ENCODE data around the gene INAFM1. TPM values are rescaled to one million over a fixed set of nuclear protein-coding genes. Genes with fewer than 3 reads are reported as not detected.

INAFM1 gene
- total RNA-seq, 5 donors from 2014 or later (not counting 1 experiment from before 2014, with no cell fraction given) = 11.3 to 19.2 (median 15.6) TPM

DNA sequence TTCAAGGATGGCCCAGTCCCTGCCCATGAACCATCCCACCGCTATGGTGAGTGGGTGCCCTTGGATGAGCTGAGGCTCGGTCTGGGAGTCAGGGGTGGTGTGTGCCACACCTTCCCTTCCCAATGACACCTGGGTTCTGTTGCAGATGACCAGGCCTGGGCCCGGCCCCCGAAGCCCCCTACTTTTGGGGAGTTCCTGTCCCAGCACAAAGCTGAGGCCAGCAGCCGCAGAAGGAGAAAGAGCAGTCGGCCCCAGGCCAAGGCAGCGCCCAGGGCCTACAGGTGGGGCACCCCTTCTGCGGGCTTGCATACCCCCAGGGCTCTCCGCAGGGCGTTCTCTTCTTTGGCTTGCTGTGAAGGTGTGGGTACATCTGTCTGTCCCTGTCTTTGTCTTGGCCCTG, 4.3 kb upstream of the INAFM1 start:
- H3K9me3 ChIP-seq = no peaks in the 10 kb centered on the region
- 98% methylated on average over 8 of the region's 10 CpGs for WGBS (ENCODE audit: insufficient coverage)
- ATAC-seq (replicated peaks in 1 of 4) (no peak), DNase-seq (no peak)
- H3K9me3 Mint-ChIP-seq = no peaks in the 10 kb centered on the region
- H3K36me3 ChIP-seq (ENCODE audit: control insufficient read depth in 2 of 2, extremely low read depth in 1 of 2, insufficient read depth in 1 of 2, low read length in 1 of 2) = peaks cover 12 to 42% of the 10 kb centered on the region in 2 donors
- ChIA-PET CTCF (no interaction called here), POLR2A (no interaction called here)
- no peak overlapping the region for H3K27ac ChIP-seq (ENCODE audit: low read length)
- H3K36me3 Mint-ChIP-seq = peaks cover 22% of the 10 kb centered on the region
- no peak overlapping the region for H3K27ac Mint-ChIP-seq
- H3K4me1 Mint-ChIP-seq = peaks cover 10 to 12% (median 11%) of the 10 kb centered on the region in 3 donors
- H3K27me3 ChIP-seq (replicated peaks in 1 of 2; ENCODE audit: control insufficient read depth in 2 of 2, extremely low read depth in 1 of 2, insufficient read depth in 2 of 2, low read length in 1 of 2) = no peaks in the 10 kb centered on the region
- H3K4me1 ChIP-seq (ENCODE audit: control insufficient read depth in 1 of 2, extremely low read depth in 1 of 2, insufficient read depth in 2 of 2, low read length in 2 of 2) = peaks cover 0 to 16% of the 10 kb centered on the region in 2 experiments
- no peak overlapping the region for H3K4me3 Mint-ChIP-seq
- H3K27me3 Mint-ChIP-seq = no peaks in the 10 kb centered on the region
- no peak overlapping the region for H3K4me3 ChIP-seq (ENCODE audit: control insufficient read depth in 1 of 2, extremely low read depth in 1 of 2, low read length in 1 of 2)

- no peaks in the 10 kb centered on the region for H3K9me3 ChIP-seq
- Mint-ChIP-seq H3K27ac (no peak overlapping the region), H3K4me3 (peak overlapping the region in 1 of 3 donors; percentile 96), H3K27me3 (no peaks in the 10 kb centered on the region), H3K36me3 (peaks cover 17% of the 10 kb centered on the region), H3K4me1 (peaks cover 18 to 19% (median 18%) of the 10 kb centered on the region in 3 donors), H3K9me3 (no peaks in the 10 kb centered on the region)
- H3K36me3 ChIP-seq (ENCODE audit: control insufficient read depth in 2 of 2, extremely low read depth in 1 of 2, insufficient read depth in 1 of 2, low read length in 1 of 2) = peaks cover 12 to 33% of the 10 kb centered on the region in 2 donors
- ATAC-seq (replicated peaks in 1 of 4) (no peak), DNase-seq (no peak)
- ChIA-PET POLR2A (interaction anchor here in 1 of 2 donors (0.5 kb wide), 1 partner anchor 37 kb away, joined by 3 read pairs; no protein-coding TSS in a partner anchor), CTCF (interaction anchor here (0.5 to 1.0 kb wide), 2 partner anchors 15 to 155 kb away, joined by 3 to 5 read pairs; partner anchors contain the start of gene CCDC9 (in 1 of the 2))
- no peak overlapping the region for H3K27ac ChIP-seq (ENCODE audit: low read length)
- H3K4me3 ChIP-seq (ENCODE audit: control insufficient read depth in 1 of 2, extremely low read depth in 1 of 2, low read length in 1 of 2) = no peak overlapping the region
- H3K27me3 ChIP-seq (replicated peaks in 1 of 2; ENCODE audit: control insufficient read depth in 2 of 2, extremely low read depth in 1 of 2, insufficient read depth in 2 of 2, low read length in 1 of 2) = no peaks in the 10 kb centered on the region
- WGBS (ENCODE audit: insufficient coverage) = 93% methylated on average over 4 of the region's 6 CpGs
- peaks cover 0 to 26% of the 10 kb centered on the region in 2 experiments for H3K4me1 ChIP-seq (ENCODE audit: control insufficient read depth in 1 of 2, extremely low read depth in 1 of 2, insufficient read depth in 2 of 2, low read length in 2 of 2)
Measured at GRCh38 chr19:47271949-47272348, 2.7 kb upstream of the INAFM1 start.

- Mint-ChIP-seq H3K27me3 (no peaks in the 10 kb centered on the region), H3K4me1 (peaks cover 18 to 19% (median 18%) of the 10 kb centered on the region in 3 donors), H3K4me3 (peak overlapping the region; percentile 77 to 96 (median 95)), H3K27ac (peak overlapping the region; percentile 89), H3K9me3 (no peaks in the 10 kb centered on the region), H3K36me3 (peaks cover 12% of the 10 kb centered on the region)
- no peaks in the 10 kb centered on the region for H3K27me3 ChIP-seq (replicated peaks in 1 of 2; ENCODE audit: control insufficient read depth in 2 of 2, extremely low read depth in 1 of 2, insufficient read depth in 2 of 2, low read length in 1 of 2)
- peaks cover 9 to 26% of the 10 kb centered on the region in 2 donors for H3K36me3 ChIP-seq (ENCODE audit: control insufficient read depth in 2 of 2, extremely low read depth in 1 of 2, insufficient read depth in 1 of 2, low read length in 1 of 2)
- DNase-seq = peak in 10 of 35 experiments; percentile 9 to 35 (median 26)
- H3K9me3 ChIP-seq = no peaks in the 10 kb centered on the region
- H3K27ac ChIP-seq (ENCODE audit: low read length) = peak overlapping the region; percentile 42
- WGBS (ENCODE audit: insufficient coverage) = 60% methylated on average over 20 of the region's 42 CpGs
- CTCF ChIA-PET = interaction anchor here (0.5 to 1.0 kb wide), 3 partner anchors 16 to 156 kb away, joined by 3 to 5 read pairs (median 3); partner anchors contain the start of gene CCDC9 (in 1 of the 2)
- ATAC-seq (replicated peaks in 1 of 4) = no peak
- POLR2A ChIA-PET = interaction anchor here in 1 of 2 donors (0.5 kb wide), 1 partner anchor 38 kb away, joined by 3 read pairs; no protein-coding TSS in a partner anchor
- peaks cover 0 to 26% of the 10 kb centered on the region in 2 experiments for H3K4me1 ChIP-seq (ENCODE audit: control insufficient read depth in 1 of 2, extremely low read depth in 1 of 2, insufficient read depth in 2 of 2, low read length in 2 of 2)
- H3K4me3 ChIP-seq (ENCODE audit: control insufficient read depth in 1 of 2, extremely low read depth in 1 of 2, low read length in 1 of 2) = peak overlapping the region; percentile 78 to 99
Measured at GRCh38 chr19:47272448-47273312, 2.0 kb upstream of the INAFM1 start.

DNA sequence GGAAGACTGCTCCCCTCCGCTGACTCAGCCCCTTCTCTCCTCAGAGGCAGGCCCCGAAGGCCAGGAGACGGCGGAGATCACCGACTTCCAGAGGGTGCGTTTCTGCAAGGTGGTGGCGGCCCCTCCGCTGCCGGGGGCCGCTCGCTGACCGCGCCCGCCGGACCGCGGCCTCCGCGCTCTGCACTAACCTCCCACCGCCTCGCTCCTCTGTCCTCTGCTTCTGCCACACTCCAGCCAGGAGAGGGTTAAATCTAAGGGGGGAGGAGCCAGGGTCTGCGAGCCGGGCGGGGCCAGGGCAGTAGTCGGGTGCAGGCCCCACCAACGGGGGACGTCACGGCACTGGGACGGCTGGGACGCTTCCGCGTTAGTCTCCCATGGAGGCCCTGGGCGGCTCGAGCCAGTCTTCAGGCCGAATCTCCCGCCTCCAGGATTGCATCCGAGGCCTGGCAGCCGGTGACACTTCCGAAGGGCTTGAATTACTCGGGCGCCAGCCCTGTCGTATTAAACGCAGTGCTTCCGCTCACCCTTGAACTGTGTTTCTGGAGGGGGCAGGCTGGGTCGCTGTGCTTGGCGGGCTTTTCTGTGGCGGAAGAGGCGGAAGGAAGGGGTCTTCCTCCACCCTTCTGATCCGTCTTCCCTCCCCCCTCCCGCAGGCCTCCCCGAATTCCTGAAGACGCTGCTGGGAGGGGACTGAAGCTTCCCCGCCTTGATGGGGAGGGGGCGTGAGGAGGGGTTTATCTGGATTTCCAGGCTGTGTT, 1.2 kb upstream of the INAFM1 start:
- Histone ChIP-seq H3K27ac (ENCODE audit: low read length) (peak overlapping the region; percentile 98), H3K4me1 (ENCODE audit: control insufficient read depth in 1 of 2, extremely low read depth in 1 of 2, insufficient read depth in 2 of 2, low read length in 2 of 2) (peaks cover 0 to 26% of the 10 kb centered on the region in 2 experiments), H3K36me3 (ENCODE audit: control insufficient read depth in 2 of 2, extremely low read depth in 1 of 2, insufficient read depth in 1 of 2, low read length in 1 of 2) (peaks cover 9 to 21% of the 10 kb centered on the region in 2 donors), H3K27me3 (replicated peaks in 1 of 2; ENCODE audit: control insufficient read depth in 2 of 2, extremely low read depth in 1 of 2, insufficient read depth in 2 of 2, low read length in 1 of 2) (no peaks in the 10 kb centered on the region), H3K9me3 (no peaks in the 10 kb centered on the region), H3K4me3 (ENCODE audit: control insufficient read depth in 1 of 2, extremely low read depth in 1 of 2, low read length in 1 of 2) (peak overlapping the region; percentile 78 to 99)
- ChIA-PET CTCF (interaction anchor here in 1 of 2 donors (0.6 to 2.0 kb wide), 6 partner anchors 17 to 515 kb away, joined by 3 to 12 read pairs (median 4); partner anchors contain the start of genes CCDC9 and DHX34), POLR2A (interaction anchor here in 1 of 2 donors (0.6 kb wide), 2 partner anchors 313 to 427 kb away, joined by 5 to 9 read pairs; no protein-coding TSS in a partner anchor)
- Mint-ChIP-seq H3K4me1 (peaks cover 18 to 19% (median 18%) of the 10 kb centered on the region in 3 donors), H3K9me3 (no peaks in the 10 kb centered on the region), H3K4me3 (peak overlapping the region; percentile 95 to 97 (median 96)), H3K27ac (peak overlapping the region; percentile 97 to 98), H3K27me3 (no peaks in the 10 kb centered on the region), H3K36me3 (peaks cover 8% of the 10 kb centered on the region)
- ATAC-seq (replicated peaks in 1 of 4) (peak; percentile 68 to 71 (median 69)), DNase-seq (peak; percentile 76 to 91 (median 85))
- WGBS (ENCODE audit: insufficient coverage) = under 1% methylated on average over 28 of the region's 54 CpGs

DNA sequence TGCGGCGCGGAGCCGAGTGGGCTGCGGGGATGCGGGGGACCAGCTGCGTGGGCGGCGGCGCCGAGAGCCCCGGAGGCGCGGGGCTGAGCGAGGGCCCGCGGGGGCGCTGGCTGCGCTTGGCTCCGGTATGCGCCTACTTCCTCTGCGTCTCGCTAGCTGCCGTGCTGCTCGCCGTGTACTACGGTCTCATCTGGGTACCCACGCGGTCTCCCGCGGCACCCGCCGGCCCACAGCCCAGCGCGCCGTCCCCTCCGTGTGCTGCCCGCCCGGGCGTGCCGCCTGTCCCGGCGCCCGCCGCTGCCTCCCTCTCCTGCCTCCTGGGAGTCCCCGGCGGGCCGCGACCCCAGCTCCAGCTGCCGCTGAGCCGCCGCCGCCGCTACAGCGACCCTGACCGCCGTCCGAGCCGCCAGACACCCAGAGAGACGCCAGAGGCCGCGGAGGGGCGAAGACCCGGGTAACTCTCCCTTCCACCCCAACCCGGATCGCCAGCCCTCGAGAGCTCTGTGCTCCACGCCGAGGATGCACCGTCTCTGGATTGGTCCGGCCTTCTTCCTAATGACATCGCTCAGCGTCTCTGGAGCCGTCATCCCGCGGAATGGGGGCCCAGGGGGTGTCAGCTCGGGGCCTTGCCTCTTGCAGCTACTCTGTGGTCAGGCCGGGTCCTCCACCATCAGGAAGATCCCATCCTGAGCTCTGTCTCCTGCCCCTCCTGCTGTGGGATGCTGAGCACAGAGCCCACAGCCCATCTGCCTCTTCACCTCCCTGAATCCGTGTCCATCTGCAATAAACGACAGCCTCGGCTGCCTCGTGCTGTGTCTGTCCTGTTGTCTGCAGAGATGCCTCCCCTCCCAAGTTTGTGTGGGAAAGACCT, 441 bp downstream of the INAFM1 start:
- H3K27ac ChIP-seq (ENCODE audit: low read length) = no peak overlapping the region
- ATAC-seq (replicated peaks in 1 of 4) = peak in 3 of 4 experiments; percentile 20 to 37 (median 36)
- H3K27me3 ChIP-seq (replicated peaks in 1 of 2; ENCODE audit: control insufficient read depth in 2 of 2, extremely low read depth in 1 of 2, insufficient read depth in 2 of 2, low read length in 1 of 2) = no peaks in the 10 kb centered on the region
- WGBS (ENCODE audit: insufficient coverage) = 11% methylated on average over 77 of the region's 82 CpGs
- H3K9me3 ChIP-seq = no peaks in the 10 kb centered on the region
- H3K4me3 ChIP-seq (ENCODE audit: control insufficient read depth in 1 of 2, extremely low read depth in 1 of 2, low read length in 1 of 2) = peak overlapping the region; percentile 7 to 34
- peaks cover 0 to 26% of the 10 kb centered on the region in 2 experiments for H3K4me1 ChIP-seq (ENCODE audit: control insufficient read depth in 1 of 2, extremely low read depth in 1 of 2, insufficient read depth in 2 of 2, low read length in 2 of 2)
- Mint-ChIP-seq H3K4me3 (peak overlapping the region; percentile 69 to 96 (median 79)), H3K36me3 (peaks cover 6% of the 10 kb centered on the region), H3K27me3 (no peaks in the 10 kb centered on the region), H3K27ac (peak overlapping the region; percentile 48 to 52), H3K9me3 (no peaks in the 10 kb centered on the region), H3K4me1 (peaks cover 18 to 21% (median 19%) of the 10 kb centered on the region in 3 donors)
- DNase-seq = peak in 5 of 35 experiments; percentile 5 to 31 (median 16)
- POLR2A ChIA-PET = interaction anchor here in 1 of 2 donors (1.3 kb wide), 1 partner anchor 19 kb away, joined by 4 read pairs; the partner anchor contains the start of gene CCDC9
- peaks cover 5 to 14% of the 10 kb centered on the region in 2 donors for H3K36me3 ChIP-seq (ENCODE audit: control insufficient read depth in 2 of 2, extremely low read depth in 1 of 2, insufficient read depth in 1 of 2, low read length in 1 of 2)
- CTCF ChIA-PET = interaction anchor here (0.6 to 2.0 kb wide), 12 partner anchors 13 to 1606 kb away, joined by 3 to 12 read pairs (median 5); partner anchors contain the start of genes CCDC9 (in 1 of the 2) and ZC3H4 (in 1 of the 2)

Data from T-cell (primary cell).